Colonic mucosa (tissue), 4 donors: ENCODE results near the gene CACNG3. TPM values are rescaled to one million over a fixed set of nuclear protein-coding genes. Genes with fewer than 3 reads are reported as not detected.

Experiments
- DNase-seq: peaks from one replicate; pipeline ENCODE4 v3.0.0-alpha.2; 2020
- H3K27ac ChIP-seq: fragments of 200-600 bp; one replicate; pipeline ENCODE4 v1.8.0; 2021
- H3K27me3 ChIP-seq: fragments of 200-600 bp; one replicate; pipeline ENCODE4 v1.8.0; 2021
- H3K36me3 ChIP-seq: fragments of 200-600 bp; one replicate; pipeline ENCODE4 v1.8.0; 2021
- H3K4me1 ChIP-seq: fragments of 200-600 bp; one replicate; pipeline ENCODE4 v1.8.0; 2021; ENCODE audit warnings: mild to moderate bottlenecking
- H3K4me3 ChIP-seq: fragments of 200-600 bp; one replicate; pipeline ENCODE4 v1.8.0; 2021
- H3K9ac ChIP-seq, 2 donors: one replicate each; pipeline ENCODE4 v1.7.0; 2013; ENCODE audit warnings: control low read depth in 2 of 2, low read depth in 2 of 2, low read length in 2 of 2
- H3K9me3 ChIP-seq: fragments of 200-600 bp; one replicate; pipeline ENCODE4 v1.8.0; 2021
- intact Hi-C: fragments of 100-400 bp; cut with DNase I; formaldehyde crosslinking; loops from one replicate; pipeline ENCODE4 v1.14.1; 2022
- total RNA-seq, 2 donors: library from RNA; stranded (reverse); fragmentation: NEBNext Ultra II Directional in 1 of 2; extraction: Animal tissue kit (Norgen Biotek cat#: 25700) in 1 of 2; gene quantifications; one replicate each; pipeline ENCODE4 v1.2.1, GENCODE V29; 2021
- TF ChIP-seq, protein P1 (sequence below): fragments of 200-600 bp; IDR thresholded peaks from one replicate; pipeline ENCODE4 v1.8.0; 2022; ENCODE audit warnings: antibody characterized with exemption, mild to moderate bottlenecking
- donor health status: healthy.
- donor health status: DM: no; HTN: no; CAD: no.
- donor health status: DM: no; HTN: no; CAD: no.

CACNG3 gene
- total RNA-seq = not detected

DNA sequence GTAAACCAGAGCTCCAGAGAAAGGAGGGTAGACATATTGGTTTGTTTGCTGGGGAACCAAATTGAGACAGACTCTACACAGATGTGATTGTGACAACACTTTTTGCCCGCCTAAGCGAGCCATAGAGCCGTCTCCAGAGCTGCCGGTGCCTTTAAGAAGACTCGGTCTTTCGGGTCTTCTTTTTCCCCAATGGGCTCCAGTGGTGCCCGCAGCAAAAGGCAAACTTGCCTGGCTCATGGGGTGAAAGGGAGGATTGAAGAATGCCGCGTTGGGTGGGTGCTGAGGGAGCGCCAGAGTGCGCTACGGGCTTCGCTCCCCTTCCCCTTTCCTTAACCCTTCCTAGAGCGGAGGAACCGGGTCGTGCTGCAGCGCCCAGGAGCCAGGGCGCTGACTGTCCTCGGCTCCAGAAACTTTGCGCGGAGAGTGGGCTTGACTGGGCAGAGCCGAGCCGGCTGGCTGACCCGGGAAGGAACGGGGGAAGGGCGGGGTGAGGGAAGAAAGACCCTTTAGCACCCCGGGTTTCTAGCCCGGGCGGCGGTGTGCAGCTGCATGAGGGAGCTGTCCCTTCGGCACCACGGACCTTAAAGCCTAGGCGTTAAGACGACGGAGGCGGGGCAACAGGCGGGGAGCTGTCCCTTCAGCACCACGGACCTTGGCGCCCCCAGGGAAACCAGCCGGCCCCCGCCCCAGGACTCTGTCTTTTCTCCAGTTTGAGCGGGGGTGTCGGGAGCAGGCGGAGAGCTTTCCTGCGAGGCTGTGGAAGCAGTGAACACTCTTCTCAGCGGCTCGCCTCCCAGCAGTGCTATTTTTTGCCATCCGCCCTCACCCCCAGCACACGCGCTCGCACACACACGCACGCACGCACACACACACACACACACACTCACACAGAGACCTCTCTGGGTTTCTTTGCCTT lies at the start of gene CACNG3:
Gene CACNG3 (plus strand): TSS at position 880 of the 916 bp plus-strand sequence. CDS start 420 bp downstream, outside the sequence.
- Histone ChIP-seq H3K36me3 (no peaks in the 10 kb centered on the region), H3K9ac (no peak within 1 kb of the TSS), H3K4me1 (no peaks in the 10 kb centered on the region), H3K4me3 (no peak within 1 kb of the TSS), H3K27ac (no peak within 1 kb of the TSS), H3K9me3 (no peaks in the 10 kb centered on the region), H3K27me3 (no peaks in the 10 kb centered on the region)
- TF ChIP-seq, protein P1, sequence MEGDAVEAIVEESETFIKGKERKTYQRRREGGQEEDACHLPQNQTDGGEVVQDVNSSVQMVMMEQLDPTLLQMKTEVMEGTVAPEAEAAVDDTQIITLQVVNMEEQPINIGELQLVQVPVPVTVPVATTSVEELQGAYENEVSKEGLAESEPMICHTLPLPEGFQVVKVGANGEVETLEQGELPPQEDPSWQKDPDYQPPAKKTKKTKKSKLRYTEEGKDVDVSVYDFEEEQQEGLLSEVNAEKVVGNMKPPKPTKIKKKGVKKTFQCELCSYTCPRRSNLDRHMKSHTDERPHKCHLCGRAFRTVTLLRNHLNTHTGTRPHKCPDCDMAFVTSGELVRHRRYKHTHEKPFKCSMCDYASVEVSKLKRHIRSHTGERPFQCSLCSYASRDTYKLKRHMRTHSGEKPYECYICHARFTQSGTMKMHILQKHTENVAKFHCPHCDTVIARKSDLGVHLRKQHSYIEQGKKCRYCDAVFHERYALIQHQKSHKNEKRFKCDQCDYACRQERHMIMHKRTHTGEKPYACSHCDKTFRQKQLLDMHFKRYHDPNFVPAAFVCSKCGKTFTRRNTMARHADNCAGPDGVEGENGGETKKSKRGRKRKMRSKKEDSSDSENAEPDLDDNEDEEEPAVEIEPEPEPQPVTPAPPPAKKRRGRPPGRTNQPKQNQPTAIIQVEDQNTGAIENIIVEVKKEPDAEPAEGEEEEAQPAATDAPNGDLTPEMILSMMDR = no peak
- DNase-seq = peak; percentile 31
- intact Hi-C loops = no loop called here

DNA sequence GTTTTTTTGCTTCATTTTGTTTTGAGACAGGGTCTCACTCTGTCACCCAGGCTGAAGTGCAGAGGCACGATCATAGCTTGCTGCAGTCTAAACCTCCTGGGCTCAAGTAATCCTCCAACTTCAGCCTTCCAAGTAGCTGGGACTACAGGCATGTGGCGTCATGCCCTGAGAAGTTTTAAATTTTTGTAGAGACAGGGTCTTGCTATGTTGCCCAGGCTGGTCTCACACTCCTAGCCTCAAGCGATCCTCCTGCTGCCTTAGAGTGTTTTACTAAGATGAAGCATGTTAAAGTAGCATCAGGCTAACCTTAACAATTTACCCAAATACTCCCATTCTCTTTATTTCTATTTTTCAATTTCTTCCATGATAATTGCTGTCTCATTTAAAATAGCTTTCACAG lies 49.2 kb upstream of the CACNG3 start:
- intact Hi-C loops = no loop called here
- Histone ChIP-seq H3K36me3 (no peaks in the 10 kb centered on the region), H3K9me3 (no peaks in the 10 kb centered on the region), H3K27ac (no peak overlapping the region), H3K4me1 (no peaks in the 10 kb centered on the region), H3K27me3 (no peaks in the 10 kb centered on the region), H3K9ac (no peak overlapping the region), H3K4me3 (no peak overlapping the region)
- TF ChIP-seq, protein P1 = no peak
- DNase-seq = no peak

DNA sequence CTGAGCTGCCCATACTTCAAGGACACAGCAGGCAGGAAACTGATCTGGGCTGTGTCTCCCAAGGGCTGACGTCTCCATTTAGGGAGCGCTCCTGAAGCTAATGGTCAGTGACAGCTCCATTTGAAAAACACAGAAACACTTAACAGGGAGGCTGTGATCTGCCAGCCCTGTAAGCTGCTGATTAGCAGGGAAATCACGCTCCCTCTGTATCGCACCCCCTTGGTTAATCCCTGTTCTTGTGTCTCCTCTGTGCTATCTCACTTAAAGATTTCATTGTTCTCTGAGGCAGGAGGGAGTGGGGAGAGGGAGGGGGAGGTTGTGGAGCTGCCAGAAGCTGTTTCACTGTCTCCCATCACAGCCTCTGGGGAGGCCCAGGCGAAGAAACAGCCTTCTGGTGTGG lies 47.4 kb upstream of the CACNG3 start:
- intact Hi-C loops = no loop called here
- Histone ChIP-seq H3K36me3 (no peaks in the 10 kb centered on the region), H3K9me3 (no peaks in the 10 kb centered on the region), H3K27ac (no peak overlapping the region), H3K9ac (no peak overlapping the region), H3K4me3 (no peak overlapping the region), H3K4me1 (no peaks in the 10 kb centered on the region), H3K27me3 (no peaks in the 10 kb centered on the region)
- DNase-seq = no peak
- TF ChIP-seq, protein P1 = no peak

DNA sequence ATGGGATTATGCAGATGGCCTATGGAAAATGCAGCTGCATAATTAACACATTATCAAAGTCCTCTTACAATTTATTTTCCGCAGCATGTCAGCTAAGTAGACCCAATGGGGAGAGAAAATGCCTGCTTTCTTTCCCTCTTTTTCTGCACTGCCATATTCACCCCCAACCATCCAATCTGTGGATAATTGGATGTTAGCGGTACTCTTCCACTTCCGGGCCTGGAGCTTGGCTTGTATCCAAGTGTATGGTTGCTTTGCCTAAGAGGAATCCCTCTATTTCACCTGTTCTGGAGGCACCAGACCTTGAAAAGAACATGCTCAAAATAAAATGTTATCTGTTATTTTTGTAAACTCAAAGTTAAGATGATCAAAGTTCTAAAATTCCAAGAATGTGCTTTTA lies 41.1 kb upstream of the CACNG3 start:
- TF ChIP-seq, protein P1 = no peak
- no peaks in the 10 kb centered on the region for H3K4me1 ChIP-seq
- H3K36me3 ChIP-seq = no peaks in the 10 kb centered on the region
- no peaks in the 10 kb centered on the region for H3K9me3 ChIP-seq
- H3K9ac ChIP-seq = no peak overlapping the region
- no peaks in the 10 kb centered on the region for H3K27me3 ChIP-seq
- DNase-seq = no peak
- no peak overlapping the region for H3K27ac ChIP-seq
- H3K4me3 ChIP-seq = no peak overlapping the region
- intact Hi-C loops = no loop called here

DNA sequence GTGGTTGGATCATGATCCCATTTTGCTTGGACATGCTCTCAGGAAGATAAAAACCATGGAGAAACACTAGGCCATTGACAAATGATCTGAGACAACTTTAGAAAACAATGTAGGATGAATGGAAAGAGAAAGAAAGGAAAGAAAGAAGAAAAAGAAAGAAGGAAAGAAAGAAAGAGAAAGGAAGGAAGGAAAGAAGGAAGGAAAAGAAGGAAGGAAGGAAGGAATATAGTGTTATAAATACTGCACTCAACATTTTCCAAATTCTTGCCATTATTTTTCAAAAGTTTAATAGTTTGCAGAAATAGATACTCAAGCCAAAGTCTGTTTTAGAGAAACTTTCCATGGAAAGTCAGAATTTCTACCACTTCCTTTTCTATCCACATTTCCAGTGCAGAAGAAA lies 39.2 kb upstream of the CACNG3 start:
- no peaks in the 10 kb centered on the region for H3K4me1 ChIP-seq
- no peaks in the 10 kb centered on the region for H3K36me3 ChIP-seq
- no peak overlapping the region for H3K9ac ChIP-seq
- no peak overlapping the region for H3K27ac ChIP-seq
- intact Hi-C loops = no loop called here
- H3K4me3 ChIP-seq = no peak overlapping the region
- DNase-seq = no peak
- TF ChIP-seq, protein P1 = no peak
- H3K27me3 ChIP-seq = no peaks in the 10 kb centered on the region
- no peaks in the 10 kb centered on the region for H3K9me3 ChIP-seq
